ENCODE data around the gene ZBTB37. TPM values are rescaled to one million over a fixed set of nuclear protein-coding genes. Genes with fewer than 3 reads are reported as not detected.

ZBTB37 gene
- total RNA-seq, 6 donors from 2014 or later = 5.3 to 17.8 (median 12.0) TPM

DNA sequence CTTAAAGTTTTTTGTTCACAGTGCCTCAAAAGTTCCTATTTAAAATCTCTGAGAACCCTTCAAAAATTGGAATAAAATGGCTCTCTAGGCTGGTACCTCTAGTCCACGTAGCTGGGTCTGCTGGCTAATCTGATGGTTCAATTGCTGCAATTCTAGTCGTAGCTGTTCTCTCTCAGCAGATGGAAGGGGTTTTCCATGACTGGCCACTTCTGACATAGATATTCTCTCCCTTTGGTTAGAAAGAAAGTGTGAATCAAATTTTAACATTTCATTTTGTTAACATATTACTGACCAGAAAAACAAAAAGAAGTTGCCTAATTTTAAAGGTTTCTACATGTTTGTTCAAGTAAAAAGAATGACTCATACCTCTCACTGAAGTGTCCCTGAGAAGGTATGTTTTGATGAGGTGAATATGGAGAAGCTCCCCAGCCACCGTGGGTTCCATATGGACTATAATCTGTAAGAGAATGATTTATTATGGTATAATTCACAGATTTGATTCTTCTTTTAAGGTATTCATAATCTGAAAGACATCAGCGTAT, 78.3 kb downstream of the ZBTB37 start:
- Histone ChIP-seq H3K4me1 (no peaks in the 10 kb centered on the region), H3K9me3 (no peaks in the 10 kb centered on the region), H3K36me3 (peaks cover 43 to 100% (median 79%) of the 10 kb centered on the region in 4 donors), H3K27me3 (no peaks in the 10 kb centered on the region), H3K27ac (no peak overlapping the region), H3K4me3 (no peak overlapping the region)
- TF ChIP-seq POLR2AphosphoS5 (IDR thresholded peaks at IDR 0.05) (no peak), EP300 (IDR thresholded peaks at IDR 0.05) (no peak), POLR2A (IDR thresholded peaks at IDR 0.05) (no peak)
- TF ChIP-seq, protein P1, sequence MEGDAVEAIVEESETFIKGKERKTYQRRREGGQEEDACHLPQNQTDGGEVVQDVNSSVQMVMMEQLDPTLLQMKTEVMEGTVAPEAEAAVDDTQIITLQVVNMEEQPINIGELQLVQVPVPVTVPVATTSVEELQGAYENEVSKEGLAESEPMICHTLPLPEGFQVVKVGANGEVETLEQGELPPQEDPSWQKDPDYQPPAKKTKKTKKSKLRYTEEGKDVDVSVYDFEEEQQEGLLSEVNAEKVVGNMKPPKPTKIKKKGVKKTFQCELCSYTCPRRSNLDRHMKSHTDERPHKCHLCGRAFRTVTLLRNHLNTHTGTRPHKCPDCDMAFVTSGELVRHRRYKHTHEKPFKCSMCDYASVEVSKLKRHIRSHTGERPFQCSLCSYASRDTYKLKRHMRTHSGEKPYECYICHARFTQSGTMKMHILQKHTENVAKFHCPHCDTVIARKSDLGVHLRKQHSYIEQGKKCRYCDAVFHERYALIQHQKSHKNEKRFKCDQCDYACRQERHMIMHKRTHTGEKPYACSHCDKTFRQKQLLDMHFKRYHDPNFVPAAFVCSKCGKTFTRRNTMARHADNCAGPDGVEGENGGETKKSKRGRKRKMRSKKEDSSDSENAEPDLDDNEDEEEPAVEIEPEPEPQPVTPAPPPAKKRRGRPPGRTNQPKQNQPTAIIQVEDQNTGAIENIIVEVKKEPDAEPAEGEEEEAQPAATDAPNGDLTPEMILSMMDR (IDR thresholded peaks at IDR 0.05) = no peak
- 82 to 86% methylated on average over 4 of the region's 4 CpGs for WGBS, 2 donors
- no peak for DNase-seq
- ATAC-seq (ENCODE audit: low FRiP score in 2 of 2) = no peak

DNA sequence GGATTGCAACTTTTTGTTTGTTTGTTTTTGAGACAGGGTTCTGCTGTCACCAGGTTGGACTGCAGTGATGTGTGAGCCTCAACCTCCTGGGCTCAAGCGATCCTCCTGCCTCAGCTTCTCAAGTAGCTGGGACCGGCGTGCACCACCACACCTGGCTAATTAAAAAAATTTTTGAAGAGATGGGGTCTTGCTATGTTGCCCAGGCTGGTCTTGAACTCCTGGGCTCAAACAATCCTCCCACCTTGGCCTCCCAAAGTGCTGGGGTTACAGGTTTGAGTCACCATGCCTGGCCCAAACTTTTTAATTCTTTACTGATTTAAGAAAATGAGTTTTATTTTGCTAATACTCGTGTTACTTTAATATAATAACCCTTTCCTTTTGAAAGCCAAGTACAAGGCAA, 80.4 kb downstream of the ZBTB37 start:
- no peaks in the 10 kb centered on the region for H3K4me1 ChIP-seq
- H3K27ac ChIP-seq = no peak overlapping the region
- H3K27me3 ChIP-seq = no peaks in the 10 kb centered on the region
- H3K9me3 ChIP-seq = no peaks in the 10 kb centered on the region
- no peak for DNase-seq
- TF ChIP-seq EP300 (IDR thresholded peaks at IDR 0.05) = no peak
- TF ChIP-seq POLR2A (IDR thresholded peaks at IDR 0.05) = no peak
- no peak for TF ChIP-seq POLR2AphosphoS5 (IDR thresholded peaks at IDR 0.05)
- TF ChIP-seq, protein P1 (IDR thresholded peaks at IDR 0.05) = no peak
- peaks cover 46 to 97% (median 73%) of the 10 kb centered on the region in 4 donors for H3K36me3 ChIP-seq
- H3K4me3 ChIP-seq = no peak overlapping the region
- WGBS, 2 donors = 98 to 100% methylated on average over 4 of the region's 4 CpGs
- no peak for ATAC-seq (ENCODE audit: low FRiP score in 2 of 2)

Small RNA genes lying within 50 kb of the gene (small RNA-seq; reads per million reads assigned to genes)
- gene RNA5SP67 = 0 reads per million in 4 donors

Other genes starting within 250 kb of the ZBTB37 start
- gene TEX50, start 233.0 kb upstream of the ZBTB37 start, total RNA-seq = not detected
- gene ANKRD45, start 198.5 kb upstream of the ZBTB37 start, total RNA-seq = 10 to 100 TPM in 1 of 6 donors, 1 to 10 TPM in 5; 1.4 to 17.9 (median 5.2) TPM
- gene KLHL20, start 153.4 kb upstream of the ZBTB37 start, total RNA-seq = 10 to 100 TPM in 5 of 6 donors, 1 to 10 TPM in 1; 8.5 to 37.8 (median 31.3) TPM
- 10 to 100 TPM in 5 of 6 donors, 1 to 10 TPM in 1; 7.3 to 19.1 (median 12.5) TPM for gene DARS2, start 43.7 kb upstream of the ZBTB37 start, total RNA-seq
- 1 to 10 TPM; 1.8 to 8.4 (median 4.4) TPM for gene CENPL, start 43.5 kb upstream of the ZBTB37 start, total RNA-seq
- 100 to 1,000 TPM; 169 to 367 (median 271) TPM for gene GAS5, start 391 bp upstream of the ZBTB37 start, total RNA-seq
- gene SERPINC1, start 48.9 kb downstream of the ZBTB37 start, total RNA-seq = 1 to 10 TPM in 1 of 6 donors, under 1 TPM in 1, not detected in 4; 0.26 to 1.5 TPM
- gene RC3H1, start 154.0 kb downstream of the ZBTB37 start, total RNA-seq = 10 to 100 TPM; 19.0 to 40.9 (median 31.4) TPM

All from upper lobe of left lung (tissue), 6 donors.